GM19438 (cell line): ENCODE results near the gene MPZL2.

ENCODE experiments used
- ATAC-seq: cut with Tn5 transposase; IDR thresholded peaks from one replicate; pipeline ENCODE4 v1.9.1; 2021; ENCODE audit warnings: low read depth; ENCODE audit not compliant: unreplicated experiment

Gene MPZL2

GRCh38 chr11:118205606-118206378 lies 58.3 kb downstream of the MPZL2 start:
- no peak for ATAC-seq
